Fibroblast of villous mesenchyme (primary cell): ENCODE results near the gene ERMAP. TPM values are rescaled to one million over a fixed set of nuclear protein-coding genes. Genes with fewer than 3 reads are reported as not detected.

Source experiments
- DNase-seq: peaks from one replicate; pipeline ENCODE4 v3.0.0-alpha.2; 2010; ENCODE audit warnings: low read depth
- H3K4me3 ChIP-seq: 2 replicates; pipeline ENCODE4 v1.5.1; 2011; ENCODE audit warnings: low read depth, mild to moderate bottlenecking, low read length
- CTCF ChIP-seq: IDR thresholded peaks from 2 replicates; pipeline ENCODE4 v1.5.1; 2012; ENCODE audit warnings: low read depth, mild to moderate bottlenecking, low read length; ENCODE audit not compliant: insufficient read depth
- total RNA-seq: library from RNA; depleted of rRNA; stranded (reverse); fragments of >200 nt; gene quantifications from 2 replicates; pipeline ENCODE4 v1.2.3, GENCODE V29; 2012

The ERMAP gene
- total RNA-seq, 1 donor: 14.2 TPM

DNA sequence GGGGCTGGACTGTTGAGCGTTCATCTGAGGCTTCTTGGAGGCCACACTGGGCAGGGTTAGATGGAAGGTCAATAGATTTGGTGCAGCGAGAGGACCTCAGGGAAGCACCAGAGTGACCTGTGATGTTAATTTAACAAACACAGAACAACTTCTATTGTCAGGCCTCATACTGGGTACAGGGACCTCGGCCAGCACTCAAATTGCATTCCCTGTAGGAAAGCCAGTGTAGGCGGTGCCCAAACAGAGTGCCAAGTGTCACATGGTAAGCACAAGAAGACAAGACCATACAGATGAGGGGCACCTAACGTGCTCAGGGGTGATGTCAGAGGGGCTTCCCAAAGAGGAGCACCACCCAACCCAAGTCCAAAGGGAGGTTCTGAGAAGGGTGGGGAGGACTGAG is 30.8 kb upstream of the ERMAP start:
- no peak for TF ChIP-seq CTCF
- DNase-seq: no peak
- no peak overlapping the region for H3K4me3 ChIP-seq

- no peak for TF ChIP-seq CTCF
- no peak for DNase-seq
- H3K4me3 ChIP-seq: no peak overlapping the region
Observed at GRCh38 chr1:42788021-42788420, 28.9 kb upstream of the ERMAP start.

- H3K4me3 ChIP-seq: no peak overlapping the region
- TF ChIP-seq CTCF: no peak
- peak; percentile 15 for DNase-seq
Observed at GRCh38 chr1:42793824-42794223, 23.1 kb upstream of the ERMAP start.

DNA sequence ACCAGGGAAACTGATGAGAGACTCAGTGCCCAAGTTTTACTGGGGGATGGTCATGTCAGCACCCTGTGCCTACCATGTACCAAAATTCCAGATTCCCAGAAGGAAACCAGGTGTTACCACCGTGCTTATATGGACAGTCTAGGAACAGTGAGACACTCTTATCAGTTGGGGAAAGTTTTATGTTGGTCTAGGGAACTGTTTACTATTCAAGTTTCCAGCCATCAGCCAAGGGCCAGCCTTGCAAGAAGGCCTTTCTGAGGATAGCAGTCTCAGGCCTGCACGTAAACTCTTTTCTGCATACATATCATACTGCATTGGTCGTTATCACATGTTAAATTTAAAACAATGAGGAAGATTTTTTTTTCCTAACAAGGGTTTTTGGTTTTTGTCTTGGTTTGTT is 19.5 kb upstream of the ERMAP start:
- no peak for TF ChIP-seq CTCF

GRCh38 chr1:42797979-42798378 is 18.9 kb upstream of the ERMAP start:
- no peak for DNase-seq
- no peak overlapping the region for H3K4me3 ChIP-seq
- TF ChIP-seq CTCF: no peak

More for the DNA sequence above, 19.5 kb upstream of the ERMAP start:
- H3K4me3 ChIP-seq: no peak overlapping the region
- DNase-seq: no peak

GRCh38 chr1:42801832-42802473 is 15.0 kb upstream of the ERMAP start:
- H3K4me3 ChIP-seq: no peak overlapping the region
- no peak for TF ChIP-seq CTCF
- DNase-seq: no peak

DNA sequence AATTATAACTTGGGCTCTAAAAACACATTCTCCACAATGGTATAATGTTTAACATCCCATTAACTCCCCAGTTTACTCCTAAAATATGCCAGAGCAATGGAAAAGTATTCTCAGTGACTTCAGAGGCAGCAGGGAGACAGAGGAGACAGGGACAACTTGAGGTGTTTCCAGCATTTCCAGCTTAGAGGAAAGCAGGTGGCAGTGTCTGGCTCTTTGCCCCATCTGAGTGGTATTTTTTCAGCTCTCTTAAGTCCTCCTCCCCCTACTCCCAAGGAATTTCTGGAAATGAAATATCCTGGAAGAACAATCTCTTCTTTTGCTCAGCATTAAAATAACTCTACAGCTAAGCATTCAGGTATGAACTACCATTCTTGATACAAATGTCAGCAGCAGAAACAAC is 10.8 kb upstream of the ERMAP start:
- no peak for DNase-seq
- no peak overlapping the region for H3K4me3 ChIP-seq
- TF ChIP-seq CTCF: no peak
